HL-60 (cell line): ENCODE results near the gene TPO.

ENCODE experiments used
- DNase-seq, 2 experiments: peaks; one replicate each; pipeline ENCODE4 v3.0.0-alpha.2; 2010 to 2020; ENCODE audit warnings: low read depth in 1 of 2, low spot score in 1 of 2
- H3K27ac ChIP-seq: fragments of 250-450 bp; sonication (Bioruptor Pico); replicated peaks from 2 replicates; pipeline ENCODE4 v1.5.1; 2020; ENCODE audit warnings: mild to moderate bottlenecking, moderate library complexity
- H3K27me3 ChIP-seq: fragments of 250-450 bp; sonication (Bioruptor Pico); 2 replicates; pipeline ENCODE4 v1.5.1; 2021; ENCODE audit warnings: mild to moderate bottlenecking, moderate library complexity; ENCODE audit not compliant: insufficient read depth, poor library complexity, severe bottlenecking
- H3K4me3 ChIP-seq: replicated peaks from 2 replicates; pipeline ENCODE4 v1.5.1; 2011; ENCODE audit warnings: mild to moderate bottlenecking, control low read depth, low read length; ENCODE audit not compliant: insufficient read depth
- CTCF ChIP-seq: IDR thresholded peaks from one replicate; pipeline ENCODE4 v1.5.1; 2011; ENCODE audit warnings: low read length, control low read depth, inconsistent platforms; ENCODE audit not compliant: insufficient read depth
- GABPA ChIP-seq: IDR thresholded peaks from 2 replicates; pipeline ENCODE4 v1.6.1; 2012; ENCODE audit warnings: low read depth
- POLR2AphosphoS5 ChIP-seq: IDR thresholded peaks from 2 replicates; pipeline ENCODE4 v1.6.1; 2012; ENCODE audit warnings: low read depth
- REST ChIP-seq: IDR thresholded peaks from 2 replicates; pipeline ENCODE4 v1.6.1; 2012; ENCODE audit warnings: low read depth; ENCODE audit not compliant: insufficient replicate concordance
- SPI1 ChIP-seq: IDR thresholded peaks from 2 replicates; pipeline ENCODE4 v1.6.1; 2012; ENCODE audit warnings: low read depth, mild to moderate bottlenecking, borderline replicate concordance

The TPO gene

GRCh38 chr2:1585635-1586034 is 172.4 kb downstream of the TPO start:
- H3K4me3 ChIP-seq, result no peak overlapping the region
- no peaks in the 10 kb centered on the region for H3K27me3 ChIP-seq
- no peak overlapping the region for H3K27ac ChIP-seq
- no peak for DNase-seq
- no peak for TF ChIP-seq REST
- no peak for TF ChIP-seq GABPA
- no peak for TF ChIP-seq POLR2AphosphoS5
- no peak for TF ChIP-seq CTCF
- no peak for TF ChIP-seq SPI1

GRCh38 chr2:1586251-1586922 is 173.1 kb downstream of the TPO start:
- TF ChIP-seq SPI1, result no peak
- TF ChIP-seq GABPA, result no peak
- no peak for TF ChIP-seq POLR2AphosphoS5
- TF ChIP-seq REST, result no peak
- no peak for TF ChIP-seq CTCF
- Histone ChIP-seq H3K27ac (no peak overlapping the region), H3K27me3 (no peaks in the 10 kb centered on the region), H3K4me3 (no peak overlapping the region)
- no peak for DNase-seq

- Histone ChIP-seq H3K27me3 (no peaks in the 10 kb centered on the region), H3K4me3 (no peak overlapping the region), H3K27ac (no peak overlapping the region)
- DNase-seq, result no peak
- no peak for TF ChIP-seq POLR2AphosphoS5
- TF ChIP-seq GABPA, result no peak
- TF ChIP-seq REST, result no peak
- TF ChIP-seq SPI1, result no peak
- TF ChIP-seq CTCF, result no peak
Measured at GRCh38 chr2:1586923-1587840, 173.9 kb downstream of the TPO start.
